NCI-H774 (cell line): ENCODE data around the gene KAT5.
"Not testable (repeated sequence)": the region's sequence is repeated elsewhere in the genome, so short reads cannot be mapped to it uniquely, and the experiment has no call there.

ENCODE experiments used
- DNase-seq: peaks from one replicate; lab custom pipeline; 2025; lab: John Stamatoyannopoulos, UW

The KAT5 gene

GRCh38 chr11:65711785-65712632, at the start of gene KAT5:
KAT5 (plus strand) TSS chr11:65712252; CDS start chr11:65712268, 16 bp downstream.
- DNase-seq, result peak; percentile 98

GRCh38 chr11:65662799-65663638, 49.0 kb upstream of the KAT5 start, which contains the start of gene RELA:
RELA (minus strand) TSS chr11:65662916; CDS start chr11:65662832, 84 bp downstream.
- peak; percentile 89 for DNase-seq

- no peak for DNase-seq
These were observed 48.3 kb upstream of the KAT5 start for GRCh38 chr11:65663639-65664200.

- no peak for DNase-seq
These were observed 39.7 kb upstream of the KAT5 start for GRCh38 chr11:65672180-65672860.

- DNase-seq, result no peak
These were observed 39.1 kb upstream of the KAT5 start for GRCh38 chr11:65672982-65673381.

- DNase-seq, result no peak
These were observed 31.8 kb upstream of the KAT5 start for GRCh38 chr11:65680192-65680743.

- not testable (repeated sequence) for DNase-seq
These were observed 28.6 kb upstream of the KAT5 start for GRCh38 chr11:65683480-65683879.

- DNase-seq, result no peak
These were observed 26.1 kb upstream of the KAT5 start for GRCh38 chr11:65685981-65686380.

GRCh38 chr11:65691847-65692246, 20.2 kb upstream of the KAT5 start:
- not testable (repeated sequence) for DNase-seq

GRCh38 chr11:65692367-65692766, 19.7 kb upstream of the KAT5 start:
- no peak for DNase-seq

GRCh38 chr11:65695459-65696241, 16.4 kb upstream of the KAT5 start:
- DNase-seq, result peak; percentile 93

- DNase-seq, result no peak
These were observed 15.1 kb upstream of the KAT5 start for GRCh38 chr11:65696802-65697552.

GRCh38 chr11:65698205-65698604, 13.8 kb upstream of the KAT5 start:
- no peak for DNase-seq

- DNase-seq, result no peak
These were observed 12.7 kb upstream of the KAT5 start for GRCh38 chr11:65699306-65699705.

- DNase-seq, result no peak
These were observed 11.7 kb upstream of the KAT5 start for GRCh38 chr11:65700399-65700798.

GRCh38 chr11:65701686-65702085, 10.4 kb upstream of the KAT5 start:
- no peak for DNase-seq

- no peak for DNase-seq
These were observed 8.2 kb upstream of the KAT5 start for GRCh38 chr11:65703846-65704245.

GRCh38 chr11:65706303-65706763, 5.7 kb upstream of the KAT5 start:
- peak; percentile 28 for DNase-seq

GRCh38 chr11:65707002-65707401, 5.0 kb upstream of the KAT5 start:
- DNase-seq, result not testable (repeated sequence)

- no peak for DNase-seq
These were observed 3.6 kb upstream of the KAT5 start for GRCh38 chr11:65708451-65708850.
